Myometrial cell (primary cell): ENCODE data around the gene NVL. TPM values are rescaled to one million over a fixed set of nuclear protein-coding genes. Genes with fewer than 3 reads are reported as not detected.

Experiments
- total RNA-seq: library from RNA; depleted of rRNA; stranded (reverse); fragments of >200 nt; gene quantifications from 2 replicates; pipeline ENCODE4 v1.2.3, GENCODE V29; 2015

Gene NVL
- total RNA-seq = 16.8 and 17.0 TPM in 2 replicates

DNA sequence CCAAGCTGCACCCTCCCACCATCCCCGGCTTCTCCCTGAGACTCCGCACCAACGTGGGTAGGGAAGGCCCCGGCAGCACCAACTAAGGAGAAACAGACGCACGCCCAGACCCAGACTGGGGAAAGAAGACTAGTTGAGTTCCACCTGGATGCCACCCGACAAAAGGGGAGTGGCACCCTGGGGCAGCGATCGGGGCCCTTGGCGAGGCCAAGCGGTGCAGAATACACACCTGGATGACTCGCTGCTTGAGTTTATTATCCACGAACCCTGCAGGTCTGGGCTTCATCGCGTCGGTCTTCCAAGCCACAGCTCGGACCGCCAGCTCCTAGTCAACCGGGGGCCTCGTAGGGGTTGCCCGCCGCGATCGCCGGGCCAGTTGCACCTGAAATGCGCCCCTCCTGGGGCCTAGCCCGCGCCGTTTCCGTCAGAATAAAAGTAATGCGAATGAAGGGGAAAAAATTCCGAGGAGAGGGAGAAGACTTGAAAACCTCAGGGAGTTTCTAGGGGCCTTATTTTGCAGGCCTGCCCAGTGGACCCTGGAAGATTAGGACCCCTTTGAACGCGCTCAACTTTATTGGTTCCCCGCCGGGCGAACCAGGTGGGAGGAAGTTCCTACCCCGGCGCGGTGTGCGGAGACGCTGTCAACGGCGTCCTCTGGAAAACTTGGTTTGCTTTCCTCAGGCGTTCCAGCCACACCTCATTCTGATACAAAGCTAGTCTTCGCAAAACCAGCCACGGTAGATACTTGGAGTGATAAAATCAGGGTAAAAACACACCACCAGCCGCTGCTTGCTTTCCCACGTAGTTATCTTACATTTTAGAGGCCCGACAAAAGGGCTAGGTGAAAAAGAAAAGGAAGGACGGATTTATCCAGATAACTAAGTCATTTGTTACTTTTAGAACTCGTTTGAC, at the start of gene NVL:
NVL (minus strand) TSS at position 331 of the 912 bp plus-strand sequence; CDS start at position 286, 45 bp downstream.

DNA sequence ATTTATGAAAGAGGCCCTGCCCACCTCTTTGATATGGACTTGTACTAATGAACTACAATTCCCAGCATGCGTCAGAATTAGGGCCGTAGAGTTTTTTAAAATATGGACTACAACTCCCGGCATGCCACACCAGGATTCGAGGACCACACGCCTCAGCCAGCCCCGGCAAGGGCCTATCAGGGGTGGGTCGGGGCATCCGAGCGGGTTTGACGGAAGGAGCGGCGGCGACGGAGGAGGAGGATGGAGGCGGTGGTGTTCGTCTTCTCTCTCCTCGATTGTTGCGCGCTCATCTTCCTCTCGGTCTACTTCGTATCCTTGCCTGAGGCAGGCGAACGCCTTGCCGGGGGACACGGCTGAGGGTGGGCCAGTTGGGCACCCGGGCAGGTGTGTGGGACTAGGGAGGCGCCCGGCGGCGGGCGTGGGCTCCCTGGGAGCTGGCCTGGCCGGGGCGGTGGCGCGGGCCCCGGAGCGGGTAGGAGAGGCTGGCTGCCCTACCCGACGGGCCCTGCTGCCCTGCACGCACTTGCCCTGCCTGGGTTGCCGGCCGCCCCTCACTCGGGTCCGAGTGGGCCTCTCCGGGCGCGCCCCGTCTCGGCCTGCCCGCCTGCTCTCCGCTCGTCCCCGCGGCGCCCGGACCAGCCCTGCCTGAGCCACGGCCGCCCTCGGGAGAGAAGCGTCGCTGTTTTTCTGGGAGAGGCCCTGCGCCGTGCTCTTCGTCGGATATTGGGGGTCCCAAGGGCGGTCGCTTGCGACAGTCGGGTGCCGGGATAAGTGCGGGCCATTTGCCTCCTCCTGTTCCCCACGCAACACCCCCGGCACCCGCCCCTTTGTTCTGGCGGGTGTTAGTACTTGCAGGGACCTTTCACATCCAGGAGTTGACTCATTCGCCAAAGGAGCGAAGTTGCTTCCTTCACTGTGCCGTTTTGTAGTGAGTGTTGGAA, 27.0 kb upstream of the NVL start, which contains the start of gene CNIH4:
CNIH4 (plus strand) TSS at position 195 of the 941 bp plus-strand sequence; CDS start at position 241, 46 bp downstream.

DNA sequence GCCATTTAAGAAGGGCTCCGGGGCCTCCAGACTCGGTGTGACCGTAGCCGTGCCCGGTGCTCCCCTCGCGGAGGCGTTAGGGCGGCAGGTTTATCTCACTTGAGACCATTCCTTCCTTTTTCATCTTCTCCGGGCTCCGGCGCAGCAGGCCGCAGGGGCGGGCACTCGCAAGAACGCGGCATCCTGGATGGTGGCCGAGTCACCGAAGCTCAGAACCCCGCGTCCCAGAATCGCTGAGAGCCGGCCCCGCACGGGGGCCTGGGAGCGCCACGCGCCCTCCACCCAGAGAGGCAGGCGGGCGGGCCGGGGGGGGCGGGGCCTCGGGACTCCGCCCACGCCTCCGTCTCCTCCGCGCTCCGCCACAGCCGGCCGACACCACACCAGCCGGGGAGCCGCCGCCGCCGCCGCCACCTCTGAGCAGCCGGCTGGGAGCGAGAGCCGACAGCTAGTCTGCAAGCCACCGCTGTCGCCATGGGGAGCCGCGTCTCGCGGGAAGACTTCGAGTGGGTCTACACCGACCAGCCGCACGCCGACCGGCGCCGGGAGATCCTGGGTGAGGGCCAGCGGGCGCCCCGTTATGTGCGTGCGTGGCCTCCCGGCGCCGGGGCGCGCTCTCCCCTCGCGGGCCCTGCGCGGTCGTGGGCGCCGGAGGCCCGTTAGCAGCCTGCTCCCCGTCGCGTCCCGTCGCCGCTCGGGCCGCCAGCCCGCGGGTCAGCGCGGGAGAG, 146.9 kb downstream of the NVL start, which contains the start of gene DEGS1:
DEGS1 (plus strand) TSS at position 375 of the 725 bp plus-strand sequence; CDS start at position 472, 97 bp downstream.

Other genes with a start within 250 kb of the NVL start
- gene FBXO28, start 216.1 kb downstream of the NVL start, total RNA-seq = 15.0 and 21.4 TPM in 2 replicates
- 121 and 129 TPM in 2 replicates for gene DEGS1, start 146.9 kb downstream of the NVL start, total RNA-seq
- gene CNIH4, start 26.7 kb upstream of the NVL start, total RNA-seq = 68.2 and 75.8 TPM in 2 replicates
- 26.8 and 33.8 TPM in 2 replicates for gene WDR26, start 104.6 kb upstream of the NVL start, total RNA-seq